Fibroblast of mammary gland (primary cell): ENCODE measurements around the gene UBN2.
A peak's percentile ranks its signal among the peaks of the same experiment; 100 is the strongest.

Source experiments
- DNase-seq: peaks from one replicate; pipeline ENCODE4 v3.0.0-alpha.2; 2010; ENCODE audit warnings: low read depth
- H3K4me3 ChIP-seq: 2 replicates; pipeline ENCODE4 v1.5.1; 2011; ENCODE audit warnings: low read depth, mild to moderate bottlenecking, low read length, moderate library complexity; ENCODE audit not compliant: control insufficient read depth
- TF ChIP-seq, protein P1 (sequence below): conservative IDR thresholded peaks from 2 replicates; pipeline ENCODE4 v1.5.1; 2011; ENCODE audit warnings: low read depth, low read length, inconsistent platforms; ENCODE audit not compliant: control insufficient read depth, insufficient read depth

UBN2 gene

DNA sequence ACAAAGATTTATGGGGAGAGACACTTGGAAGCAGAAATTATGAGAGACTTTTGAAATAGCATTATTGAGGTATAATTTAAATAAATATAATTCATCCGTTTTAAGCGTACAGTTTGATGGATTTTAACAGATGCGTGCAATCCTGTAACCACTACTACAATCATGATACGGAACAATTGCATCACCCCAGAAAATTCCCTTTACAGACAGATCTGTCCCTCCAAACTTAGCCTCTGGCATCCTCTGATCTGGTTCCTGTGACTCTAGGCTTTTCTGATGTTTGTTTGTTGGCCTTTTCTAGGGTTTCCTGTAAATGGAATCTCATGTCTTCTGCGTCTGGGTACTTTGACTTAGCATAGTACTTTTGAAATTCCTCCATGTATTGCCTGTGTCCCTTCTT is 15.5 kb downstream of the UBN2 start:
- H3K4me3 ChIP-seq: no peak overlapping the region
- TF ChIP-seq, protein P1, sequence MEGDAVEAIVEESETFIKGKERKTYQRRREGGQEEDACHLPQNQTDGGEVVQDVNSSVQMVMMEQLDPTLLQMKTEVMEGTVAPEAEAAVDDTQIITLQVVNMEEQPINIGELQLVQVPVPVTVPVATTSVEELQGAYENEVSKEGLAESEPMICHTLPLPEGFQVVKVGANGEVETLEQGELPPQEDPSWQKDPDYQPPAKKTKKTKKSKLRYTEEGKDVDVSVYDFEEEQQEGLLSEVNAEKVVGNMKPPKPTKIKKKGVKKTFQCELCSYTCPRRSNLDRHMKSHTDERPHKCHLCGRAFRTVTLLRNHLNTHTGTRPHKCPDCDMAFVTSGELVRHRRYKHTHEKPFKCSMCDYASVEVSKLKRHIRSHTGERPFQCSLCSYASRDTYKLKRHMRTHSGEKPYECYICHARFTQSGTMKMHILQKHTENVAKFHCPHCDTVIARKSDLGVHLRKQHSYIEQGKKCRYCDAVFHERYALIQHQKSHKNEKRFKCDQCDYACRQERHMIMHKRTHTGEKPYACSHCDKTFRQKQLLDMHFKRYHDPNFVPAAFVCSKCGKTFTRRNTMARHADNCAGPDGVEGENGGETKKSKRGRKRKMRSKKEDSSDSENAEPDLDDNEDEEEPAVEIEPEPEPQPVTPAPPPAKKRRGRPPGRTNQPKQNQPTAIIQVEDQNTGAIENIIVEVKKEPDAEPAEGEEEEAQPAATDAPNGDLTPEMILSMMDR: no peak
- DNase-seq: no peak

DNA sequence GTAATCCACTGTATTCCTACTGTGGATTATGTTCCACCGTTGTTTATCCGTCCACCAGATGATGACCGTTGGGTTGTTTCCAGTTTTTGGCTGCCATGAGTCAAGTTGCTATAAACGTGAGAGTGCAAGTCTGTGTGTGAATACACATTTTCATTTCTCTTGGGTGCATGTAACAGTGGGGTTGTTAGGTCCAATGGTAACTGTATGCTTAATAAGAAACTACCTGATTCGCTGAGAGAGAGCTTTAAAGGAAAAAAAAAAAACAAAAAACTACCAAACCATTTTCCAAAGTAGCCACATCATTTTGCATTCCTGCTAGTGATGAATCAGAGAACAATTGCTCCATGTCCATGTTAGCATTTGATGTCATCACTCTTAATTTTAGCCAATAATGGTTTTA is 15.9 kb downstream of the UBN2 start:
- TF ChIP-seq, protein P1: no peak
- DNase-seq: peak; percentile 92
- no peak overlapping the region for H3K4me3 ChIP-seq

DNA sequence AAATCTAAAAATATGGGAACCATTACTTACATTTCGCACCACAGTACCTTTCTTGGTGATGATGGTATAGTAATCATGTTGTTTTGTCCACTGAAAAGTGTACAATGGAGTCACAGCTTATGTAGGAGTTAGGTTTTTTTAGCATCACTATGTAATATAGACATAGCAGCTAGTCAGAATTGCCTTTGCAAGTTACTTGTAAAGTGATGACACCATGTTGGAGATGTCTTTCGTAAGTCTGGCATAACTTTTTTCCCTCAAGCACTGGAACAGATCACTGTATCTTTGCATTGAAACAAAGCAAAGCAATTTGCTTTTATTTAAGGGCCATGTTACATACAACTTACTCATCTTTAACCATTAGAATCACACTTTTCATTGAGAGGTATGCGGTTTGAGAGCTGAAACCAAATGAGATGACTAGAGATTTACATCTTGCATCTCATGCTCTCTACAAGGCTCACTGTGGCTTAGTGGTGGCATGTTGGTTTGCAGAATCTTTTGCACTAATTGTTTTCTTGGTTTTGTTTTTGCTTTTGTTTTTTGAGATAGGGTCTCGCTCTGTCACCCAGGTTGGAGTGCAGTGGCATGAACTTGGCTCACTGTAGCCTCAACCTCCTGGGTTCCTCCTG is 18.3 kb downstream of the UBN2 start:
- TF ChIP-seq, protein P1: no peak
- no peak overlapping the region for H3K4me3 ChIP-seq
- DNase-seq: no peak

DNA sequence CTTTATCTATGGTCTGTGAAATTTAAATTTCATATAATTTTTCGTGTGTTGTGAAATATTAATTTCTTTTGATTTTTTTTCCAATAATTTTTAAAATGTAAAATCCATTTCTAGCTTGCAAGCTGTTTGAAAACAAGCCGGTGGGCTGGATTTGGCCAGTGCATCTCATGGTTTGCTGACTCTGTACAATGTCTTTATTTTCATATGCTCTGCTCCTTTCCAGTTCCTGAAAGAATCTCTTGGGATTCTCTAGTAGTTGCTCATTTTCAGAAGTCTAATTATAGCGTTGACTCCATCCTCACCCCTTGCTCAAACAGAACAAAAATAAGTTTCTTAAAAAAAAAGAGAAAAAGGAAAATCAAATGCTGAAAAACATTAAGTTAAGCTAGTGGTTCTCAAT is 21.4 kb downstream of the UBN2 start:
- TF ChIP-seq, protein P1: no peak
- H3K4me3 ChIP-seq: no peak overlapping the region
- peak; percentile 40 for DNase-seq

DNA sequence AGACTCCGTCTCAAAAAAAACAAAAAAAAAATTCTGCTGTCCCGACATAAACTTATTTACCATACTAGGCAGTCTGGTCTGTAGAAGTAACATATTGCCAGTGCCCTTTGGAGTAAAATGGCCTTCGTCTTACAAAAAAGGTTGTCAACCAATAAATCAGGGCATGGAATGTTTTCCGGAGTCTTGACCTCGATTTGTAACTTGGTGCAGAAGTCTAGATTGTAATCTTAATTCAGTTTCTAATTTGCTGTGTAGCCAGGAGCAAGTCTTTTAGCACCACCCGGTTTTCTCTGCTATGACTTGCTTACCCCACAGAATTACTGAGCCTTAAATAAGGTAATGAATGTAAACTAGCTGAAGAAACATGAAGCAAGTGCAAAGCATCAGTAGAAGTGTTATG is 23.2 kb downstream of the UBN2 start:
- no peak overlapping the region for H3K4me3 ChIP-seq
- no peak for DNase-seq
- TF ChIP-seq, protein P1: no peak

DNA sequence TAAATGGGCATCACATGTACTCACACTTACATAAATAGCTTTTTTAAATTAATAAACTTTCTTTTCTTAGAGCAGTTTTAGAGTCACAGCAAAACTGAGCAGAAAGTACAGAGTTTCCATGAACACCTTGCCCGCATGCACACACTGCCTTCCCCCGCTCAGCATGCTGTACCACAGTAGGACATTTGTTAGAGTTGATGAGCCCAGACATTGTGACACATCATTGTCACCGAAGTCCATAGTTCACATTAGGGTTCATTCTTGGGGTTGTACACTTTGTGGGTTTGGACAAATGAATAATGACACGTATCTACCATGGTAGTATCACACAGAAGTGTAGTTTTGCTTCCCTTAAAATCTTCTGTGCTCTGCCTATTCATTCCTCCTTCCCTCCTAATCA is 23.7 kb downstream of the UBN2 start:
- TF ChIP-seq, protein P1: no peak
- no peak overlapping the region for H3K4me3 ChIP-seq
- DNase-seq: no peak

DNA sequence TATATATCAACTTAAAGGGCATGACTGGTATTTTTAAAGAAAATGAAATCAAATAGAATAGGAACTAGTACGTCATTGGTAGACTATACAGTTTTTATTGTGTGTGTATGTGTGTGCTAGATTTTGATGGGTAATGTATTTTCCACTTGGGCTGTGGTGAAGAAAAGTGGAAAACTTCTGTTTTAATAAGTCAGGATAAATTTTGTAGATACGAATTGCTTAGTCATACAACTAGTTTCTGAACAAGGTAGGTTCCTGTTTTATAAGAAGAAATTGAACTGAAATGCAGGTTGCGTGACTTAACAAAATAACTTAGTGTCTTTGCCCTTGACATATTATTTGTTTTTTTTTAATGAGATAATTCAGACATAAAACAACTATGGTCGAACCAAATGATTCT is 24.3 kb downstream of the UBN2 start:
- TF ChIP-seq, protein P1: no peak
- H3K4me3 ChIP-seq: no peak overlapping the region
- no peak for DNase-seq
